Measurements from ENCODE around the gene SORCS2.

- TF ChIP-seq POLR2AphosphoS5 (IDR thresholded peaks at IDR 0.05; ENCODE audit: borderline replicate concordance, low read depth, low read length) (no peak), EZH2 (IDR thresholded peaks at IDR 0.05) (no peak)
These were observed 6.3 kb upstream of the SORCS2 start for GRCh38 chr4:7186031-7186430.

Data from SK-N-MC (cell line).